Spleen (tissue), 11 donors: Measurements from ENCODE around the gene HOXD10. TPM values are rescaled to one million over a fixed set of nuclear protein-coding genes. Genes with fewer than 3 reads are reported as not detected.

ENCODE experiments used
- DNase-seq: peaks from one replicate; pipeline ENCODE4 v3.0.0-alpha.2; 2020
- H3K27ac ChIP-seq, 8 donors: fragments of 200-600 bp; sonication (generic) in 7 of 8; 1 replicate in 4 of 8; 2 replicates in 4 of 8; pipeline versions ENCODE4 v1.5.0 to v1.8.0; 2016 to 2021; ENCODE audit warnings: inconsistent platforms in 4 of 8, mild to moderate bottlenecking in 4 of 8, moderate library complexity in 1 of 8
- H3K27me3 ChIP-seq, 7 donors: fragments of 200-600 bp; sonication (generic) in 6 of 7; replicated peaks in 1 of 7; 1 replicate in 4 of 7; 2 replicates in 3 of 7; pipeline versions ENCODE4 v1.5.0 to v1.8.0; 2016 to 2021; ENCODE audit warnings: inconsistent platforms in 3 of 7, mild to moderate bottlenecking in 1 of 7
- H3K36me3 ChIP-seq, 6 donors: fragments of 200-600 bp; sonication (generic) in 5 of 6; 1 replicate in 4 of 6; 2 replicates in 2 of 6; pipeline versions ENCODE4 v1.5.0 to v1.8.0; 2016 to 2021; ENCODE audit warnings: inconsistent platforms in 2 of 6
- H3K4me1 ChIP-seq, 6 donors: fragments of 200-600 bp; sonication (generic) in 5 of 6; 1 replicate in 3 of 6; 2 replicates in 3 of 6; pipeline versions ENCODE4 v1.5.0 to v1.8.0; 2016 to 2021; ENCODE audit warnings: inconsistent platforms in 3 of 6
- H3K4me3 ChIP-seq, 8 donors: fragments of 200-600 bp; sonication (generic) in 7 of 8; 1 replicate in 4 of 8; 2 replicates in 4 of 8; pipeline versions ENCODE4 v1.5.0 to v1.8.0; 2016 to 2021; ENCODE audit warnings: inconsistent platforms in 4 of 8, mild to moderate bottlenecking in 4 of 8, moderate library complexity in 2 of 8
- H3K9me3 ChIP-seq, 8 donors: fragments of 200-600 bp; sonication (generic) in 7 of 8; 1 replicate in 4 of 8; 2 replicates in 4 of 8; pipeline versions ENCODE4 v1.5.0 to v1.8.0; 2016 to 2021; ENCODE audit warnings: inconsistent platforms in 4 of 8
- CTCF ChIP-seq, 11 experiments: fragments of 200-600 bp in 7 of 11; fragments of 450-650 bp in 4 of 11; sonication (generic) in 4 of 11; IDR thresholded peaks in 8 of 11; conservative IDR thresholded peaks in 3 of 11; 1 replicate in 7 of 11; 2 replicates in 4 of 11; pipeline versions ENCODE4 v1.4.0 to v1.8.0; 2016 to 2021; ENCODE audit warnings: antibody characterized with exemption in 11 of 11, inconsistent platforms in 4 of 11, mild to moderate bottlenecking in 1 of 11
- POLR2A ChIP-seq, 3 donors: fragments of 450-650 bp; IDR thresholded peaks; one replicate each; pipeline ENCODE4 v1.5.1; 2017; ENCODE audit warnings: antibody characterized with exemption in 3 of 3, mild to moderate bottlenecking in 1 of 3
- POLR2AphosphoS5 ChIP-seq, 3 donors: sonication (generic); formaldehyde crosslinking; IDR thresholded peaks; one replicate each; pipeline ENCODE4 v1.5.1; 2017; ENCODE audit warnings: antibody characterized with exemption in 3 of 3
- WGBS, 5 donors: extraction: QIAGEN DNeasy Blood & Tissue Kit in 3 of 5; methylation state at CpG; one replicate each; pipeline versions ENCODE4 v1.1.5 to v1.1.7; 2013 to 2018; 5-methylcytosine and 5-hydroxymethylcytosine counted together
- intact Hi-C: fragments of 100-400 bp; cut with DNase I; formaldehyde crosslinking; loops from one replicate; pipeline ENCODE4 v1.15.0; 2023; ENCODE audit warnings: low total_unique reads
- polyA plus RNA-seq, 3 donors: library from polyadenylated mRNA; stranded (reverse); fragments of 200-250 nt; gene quantifications; one replicate each; pipeline ENCODE4 v1.2.1, GENCODE V29; 2013
- total RNA-seq, 7 donors: library from RNA; depleted of rRNA in 3 of 7; stranded (reverse); fragments of >200 nt in 3 of 7; fragmentation: NEBNext Ultra II Directional in 4 of 7; extraction: Animal tissue kit (Norgen Biotek cat#: 25700) in 4 of 7; gene quantifications; one replicate each; pipeline versions ENCODE4 v1.1.0 to v1.2.1, GENCODE V29; 2016 to 2021
- donor health status: healthy with polysubstance abuse.
- donor health status: DM: no; HTN: no; CAD: no; lungs with moderate emphysema.
- donor health status: DM: no; HTN: no; CAD: no.
- donor health status: Bipolar disorder and iron deficiency.
- donor health status: healthy.
- donor health status: DM: no; HTN: no; CAD: no.
- donor health status: DM: yes; HTN: yes; CAD: no.

Gene HOXD10
- total and polyA plus RNA-seq, 10 donors: 0.06 TPM; not detected in 9

- peak; percentile 90 for DNase-seq
- Histone ChIP-seq H3K4me1 (peaks cover 10 to 61% (median 49%) of the 10 kb centered on the region in 6 donors), H3K9me3 (peaks cover 0 to 5% (median 0%) of the 10 kb centered on the region in 8 donors), H3K4me3 (peak overlapping the region; percentile 15 to 67 (median 38)), H3K36me3 (no peaks in the 10 kb centered on the region), H3K27ac (no peak overlapping the region), H3K27me3 (peaks cover 28 to 100% (median 100%) of the 10 kb centered on the region in 7 donors)
- TF ChIP-seq POLR2AphosphoS5 (IDR thresholded peaks at IDR 0.05) (peak in 2 of 3 donors; percentile 44 to 46), CTCF (IDR thresholded peaks at IDR 0.05 in 8 of 11, conservative IDR thresholded peaks at IDR 0.05 in 3 of 11) (peak; percentile 50 to 84 (median 76)), POLR2A (IDR thresholded peaks at IDR 0.05) (no peak)
- intact Hi-C loops: loop anchor here (5.0 kb wide), 1 partner anchor 845 kb away; no protein-coding TSS in a partner anchor
- 1 to 6% (median 2%) methylated on average over 29 to 45 of the region's 45 CpGs for WGBS, 5 donors
These were observed 19.4 kb upstream of the HOXD10 start for GRCh38 chr2:176096986-176097819.

- TF ChIP-seq CTCF (IDR thresholded peaks at IDR 0.05 in 8 of 11, conservative IDR thresholded peaks at IDR 0.05 in 3 of 11): peak in 3 of 11 experiments; percentile 14 to 38 (median 32)
- TF ChIP-seq POLR2AphosphoS5 (IDR thresholded peaks at IDR 0.05): no peak
- WGBS, 5 donors: 3 to 6% (median 4%) methylated on average over 18 of the region's 18 CpGs
- Histone ChIP-seq H3K4me3 (peak overlapping the region in 4 of 8 donors; percentile 37 to 67 (median 42)), H3K27me3 (peaks cover 28 to 100% (median 100%) of the 10 kb centered on the region in 7 donors), H3K4me1 (peaks cover 10 to 54% (median 43%) of the 10 kb centered on the region in 6 donors), H3K36me3 (no peaks in the 10 kb centered on the region), H3K9me3 (peaks cover 0 to 5% (median 0%) of the 10 kb centered on the region in 8 donors), H3K27ac (no peak overlapping the region)
- no peak for DNase-seq
- intact Hi-C loops: loop anchor here (5.0 kb wide), 1 partner anchor 846 kb away; no protein-coding TSS in a partner anchor
These were observed 18.7 kb upstream of the HOXD10 start for GRCh38 chr2:176097820-176098365.

GRCh38 chr2:176098366-176099158 lies 18.0 kb upstream of the HOXD10 start:
- H3K27me3 ChIP-seq: peaks cover 25 to 100% (median 100%) of the 10 kb centered on the region in 7 donors
- H3K4me1 ChIP-seq: peaks cover 5 to 47% (median 37%) of the 10 kb centered on the region in 6 donors
- 4 to 12% (median 7%) methylated on average over 15 to 35 of the region's 35 CpGs for WGBS, 5 donors
- H3K4me3 ChIP-seq: peak overlapping the region in 1 of 8 donors; percentile 1
- intact Hi-C loops: loop anchor here (5.0 kb wide), 1 partner anchor 846 kb away; no protein-coding TSS in a partner anchor
- DNase-seq: no peak
- H3K36me3 ChIP-seq: no peaks in the 10 kb centered on the region
- peaks cover 0 to 5% (median 0%) of the 10 kb centered on the region in 8 donors for H3K9me3 ChIP-seq
- no peak overlapping the region for H3K27ac ChIP-seq
- TF ChIP-seq POLR2A (IDR thresholded peaks at IDR 0.05): no peak
- no peak for TF ChIP-seq POLR2AphosphoS5 (IDR thresholded peaks at IDR 0.05)
- no peak for TF ChIP-seq CTCF (IDR thresholded peaks at IDR 0.05 in 8 of 11, conservative IDR thresholded peaks at IDR 0.05 in 3 of 11)
